Panc1 (cell line): ENCODE measurements around the gene PVRIG.

Experiments used
- CTCF ChIP-seq: fragments of 450-650 bp; IDR thresholded peaks from 2 replicates; pipeline ENCODE4 v1.5.1; 2017; ENCODE audit warnings: mild to moderate bottlenecking
- POLR2AphosphoS5 ChIP-seq: IDR thresholded peaks from 2 replicates; pipeline ENCODE4 v1.6.1; 2012; ENCODE audit warnings: mild to moderate bottlenecking, low read depth, low read length, moderate library complexity
- REST ChIP-seq, 2 experiments: IDR thresholded peaks; 2 replicates each; pipeline ENCODE4 v1.6.1; 2011 to 2012; ENCODE audit warnings: low read depth in 2 of 2, control low read depth in 1 of 2, low read length in 1 of 2, mild to moderate bottlenecking in 1 of 2, moderate library complexity in 1 of 2; ENCODE audit not compliant: insufficient read depth in 1 of 2
- SIN3A ChIP-seq: IDR thresholded peaks from 2 replicates; pipeline ENCODE4 v1.6.1; 2012; ENCODE audit warnings: low read depth, mild to moderate bottlenecking, low read length, moderate library complexity, borderline replicate concordance; ENCODE audit not compliant: insufficient read depth

- TF ChIP-seq CTCF (no peak), REST (IDR thresholded peaks at IDR 0.05; ENCODE audit: insufficient read depth in 1 of 2, low read depth in 2 of 2, low read length in 1 of 2) (no peak), POLR2AphosphoS5 (no peak), SIN3A (no peak)
These were observed 49.5 kb upstream of the PVRIG start for GRCh38 chr7:100170101-100170897.
